CD14-positive monocyte (primary cell): ENCODE results near the gene PHACTR2. TPM values are rescaled to one million over a fixed set of nuclear protein-coding genes. Genes with fewer than 3 reads are reported as not detected.

Source experiments
- DNase-seq, 3 donors: peaks; one replicate each; pipeline ENCODE4 v3.0.0-alpha.2; 2011 to 2022
- H2AFZ ChIP-seq: 2 replicates; pipeline ENCODE4 v1.6.0; 2012; ENCODE audit warnings: mild to moderate bottlenecking, low read depth, low read length, inconsistent platforms; ENCODE audit not compliant: insufficient read depth, poor library complexity, severe bottlenecking
- H3K27ac ChIP-seq, 2 donors: 1 replicate in 1 of 2; 2 replicates in 1 of 2; pipeline ENCODE4 v1.5.1; 2012 to 2013; ENCODE audit warnings: low read length in 2 of 2, control low read depth in 1 of 2, inconsistent platforms in 1 of 2, low read depth in 1 of 2, mild to moderate bottlenecking in 1 of 2
- H3K27me3 ChIP-seq, 2 donors: one replicate each; pipeline versions ENCODE4 v1.6.0 to v1.6.1; 2011 to 2013; ENCODE audit warnings: low read length in 2 of 2; ENCODE audit not compliant: control insufficient read depth in 2 of 2, insufficient read depth in 2 of 2
- H3K36me3 ChIP-seq, 2 donors: replicated peaks in 1 of 2; 1 replicate in 1 of 2; 2 replicates in 1 of 2; pipeline versions ENCODE4 v1.5.1 to v1.6.1; 2012 to 2013; ENCODE audit warnings: low read length in 2 of 2, control low read depth in 1 of 2, inconsistent platforms in 1 of 2, mild to moderate bottlenecking in 1 of 2; ENCODE audit not compliant: insufficient read depth in 2 of 2, control insufficient read depth in 1 of 2
- H3K4me1 ChIP-seq, 2 donors: 1 replicate in 1 of 2; 2 replicates in 1 of 2; pipeline versions ENCODE4 v1.5.1 to v1.6.1; 2012 to 2013; ENCODE audit warnings: low read length in 2 of 2, control low read depth in 1 of 2, inconsistent platforms in 1 of 2, mild to moderate bottlenecking in 1 of 2, moderate library complexity in 1 of 2; ENCODE audit not compliant: insufficient read depth in 2 of 2, control insufficient read depth in 1 of 2
- H3K4me2 ChIP-seq: replicated peaks from 2 replicates; pipeline ENCODE3; 2012; ENCODE audit warnings: low read length, moderate library complexity, mild to moderate bottlenecking; ENCODE audit not compliant: poor library complexity, severe bottlenecking; ENCODE audit errors: extremely low read depth
- H3K4me3 ChIP-seq, 3 experiments: fragments of 200-600 bp in 1 of 3; sonication (generic) in 1 of 3; replicated peaks in 1 of 3; 1 replicate in 2 of 3; 2 replicates in 1 of 3; pipeline ENCODE4 v1.5.1; 2011 to 2013; ENCODE audit warnings: low read length in 3 of 3, mild to moderate bottlenecking in 3 of 3, control low read depth in 2 of 3, low read depth in 2 of 3, inconsistent platforms in 1 of 3, moderate library complexity in 1 of 3
- H3K79me2 ChIP-seq: 2 replicates; pipeline ENCODE4 v1.6.0; 2012; ENCODE audit warnings: mild to moderate bottlenecking, control low read depth, inconsistent platforms, low read length, moderate library complexity; ENCODE audit not compliant: insufficient read depth
- H3K9ac ChIP-seq: 2 replicates; pipeline ENCODE4 v1.6.0; 2017; ENCODE audit warnings: low read length, mild to moderate bottlenecking; ENCODE audit not compliant: insufficient read depth, poor library complexity, severe bottlenecking
- H3K9me3 ChIP-seq, 2 donors: replicated peaks in 1 of 2; 1 replicate in 1 of 2; 2 replicates in 1 of 2; pipeline versions ENCODE4 v1.5.1 to v1.6.1; 2012 to 2013; ENCODE audit warnings: low read length in 2 of 2, control low read depth in 1 of 2; ENCODE audit not compliant: control insufficient read depth in 1 of 2, insufficient read depth in 1 of 2
- H4K20me1 ChIP-seq: 2 replicates; pipeline ENCODE4 v1.6.0; 2012; ENCODE audit warnings: mild to moderate bottlenecking, low read length, control low read depth, moderate library complexity; ENCODE audit not compliant: insufficient read depth
- H3K27ac Mint-ChIP-seq, 7 donors: one replicate each; pipeline ENCODE4 v1.8.0; 2020; ENCODE audit warnings: mild to moderate bottlenecking in 7 of 7, mixed read lengths in 7 of 7, moderate library complexity in 6 of 7, inconsistent platforms in 2 of 7
- H3K27me3 Mint-ChIP-seq, 3 donors: one replicate each; pipeline ENCODE4 v1.8.0; 2021 to 2022; ENCODE audit warnings: low read depth in 3 of 3, mild to moderate bottlenecking in 3 of 3, mixed read lengths in 3 of 3, moderate library complexity in 3 of 3, inconsistent platforms in 1 of 3
- H3K36me3 Mint-ChIP-seq, 2 donors: one replicate each; pipeline ENCODE4 v1.8.0; 2020; ENCODE audit warnings: mixed read lengths in 2 of 2, inconsistent platforms in 1 of 2, mild to moderate bottlenecking in 1 of 2
- H3K4me1 Mint-ChIP-seq: one replicate; pipeline ENCODE4 v1.8.0; 2020; ENCODE audit warnings: mild to moderate bottlenecking, mixed read lengths
- H3K4me3 Mint-ChIP-seq, 2 donors: one replicate each; pipeline ENCODE4 v1.8.0; 2020; ENCODE audit warnings: mild to moderate bottlenecking in 2 of 2, mixed read lengths in 2 of 2, moderate library complexity in 1 of 2
- H3K9me3 Mint-ChIP-seq, 7 donors: one replicate each; pipeline ENCODE4 v1.8.0; 2020 to 2022; ENCODE audit warnings: mixed read lengths in 7 of 7, mild to moderate bottlenecking in 6 of 7, moderate library complexity in 6 of 7, inconsistent platforms in 2 of 7
- CTCF ChIP-seq: fragments of 200-600 bp; IDR thresholded peaks from one replicate; pipeline ENCODE4 v1.8.0; 2022; ENCODE audit warnings: antibody characterized with exemption, mild to moderate bottlenecking
- WGBS: methylation state at CpG from one replicate; pipeline ENCODE4 v1.1.5; 2013; ENCODE audit warnings: missing lambda C conversion rate; ENCODE audit not compliant: insufficient coverage; 5-methylcytosine and 5-hydroxymethylcytosine counted together
- intact Hi-C, 2 donors: fragments of 100-400 bp; cut with micrococcal nuclease; formaldehyde crosslinking; loops; one replicate each; pipeline versions ENCODE4 v1.15.0 to v1.15.1; 2023
- polyA plus RNA-seq, 3 donors: library from polyadenylated mRNA; depleted of rRNA in 1 of 3; unstranded in 2 of 3; stranded (reverse) in 1 of 3; fragments of 300-500 nt in 2 of 3; fragments of >200 nt in 1 of 3; fragmentation: Illumina TruSeq in 2 of 3; gene quantifications; 1 replicate in 2 of 3; 2 replicates in 1 of 3; pipeline ENCODE4 v1.2.3, GENCODE V29; 2012 to 2021

The PHACTR2 gene
- polyA plus RNA-seq, 3 donors = 9.6 to 11.6 (median 11.2) TPM

- H3K27ac ChIP-seq = no peak overlapping the region
- intact Hi-C loops = no loop called here
- no peaks in the 10 kb centered on the region for H3K9me3 ChIP-seq
- Mint-ChIP-seq H3K9me3 (peaks cover 0 to 2% (median 0%) of the 10 kb centered on the region in 7 donors), H3K27ac (peak overlapping the region in 1 of 7 donors; percentile 53), H3K4me3 (no peak overlapping the region), H3K36me3 (peaks cover 0 to 4% of the 10 kb centered on the region in 2 donors), H3K4me1 (peaks cover 5% of the 10 kb centered on the region), H3K27me3 (no peaks in the 10 kb centered on the region)
- peaks cover 42% of the 10 kb centered on the region for H3K79me2 ChIP-seq
- no peak overlapping the region for H3K9ac ChIP-seq
- no peaks in the 10 kb centered on the region for H3K36me3 ChIP-seq
- DNase-seq = no peak
- WGBS = no CpG with 5 or more reads among the region's 3 CpGs
- no peaks in the 10 kb centered on the region for H3K4me1 ChIP-seq
- no peak overlapping the region for H2AFZ ChIP-seq
- H3K4me3 ChIP-seq = no peak overlapping the region
- H3K27me3 ChIP-seq = no peaks in the 10 kb centered on the region
- H4K20me1 ChIP-seq = peaks cover 61% of the 10 kb centered on the region
- TF ChIP-seq CTCF = no peak
- H3K4me2 ChIP-seq = no peak overlapping the region
Measured at GRCh38 chr6:143637691-143638090, 40.1 kb upstream of the PHACTR2 start.

- Mint-ChIP-seq H3K4me3 (no peak overlapping the region), H3K27me3 (no peaks in the 10 kb centered on the region), H3K9me3 (no peaks in the 10 kb centered on the region), H3K36me3 (peaks cover 0 to 4% of the 10 kb centered on the region in 2 donors), H3K4me1 (peaks cover 3% of the 10 kb centered on the region), H3K27ac (no peak overlapping the region)
- Histone ChIP-seq H3K4me1 (peaks cover under 1 to 2% of the 10 kb centered on the region in 2 donors), H3K36me3 (no peaks in the 10 kb centered on the region), H3K27ac (no peak overlapping the region), H3K9me3 (no peaks in the 10 kb centered on the region), H3K27me3 (no peaks in the 10 kb centered on the region), H3K9ac (no peak overlapping the region), H3K79me2 (peaks cover 11% of the 10 kb centered on the region), H3K4me2 (no peak overlapping the region), H3K4me3 (no peak overlapping the region), H4K20me1 (peaks cover 45% of the 10 kb centered on the region), H2AFZ (no peak overlapping the region)
- TF ChIP-seq CTCF = no peak
- WGBS = 80% methylated on average over 1 of the region's 2 CpGs
- no peak for DNase-seq
- intact Hi-C loops = no loop called here
Measured at GRCh38 chr6:143642403-143642802, 35.4 kb upstream of the PHACTR2 start.
